ENCODE results near the gene ITPR1.

The ITPR1 gene

GRCh38 chr3:4739289-4740236 lies 246.4 kb downstream of the ITPR1 start:
- Histone ChIP-seq H3K36me3 (ENCODE audit: insufficient read depth, low read length) (no peaks in the 10 kb centered on the region), H3K9ac (ENCODE audit: low read length) (no peak overlapping the region), H3F3A (ENCODE audit: insufficient read depth, low read length) (no peaks in the 10 kb centered on the region), H3K27me3 (ENCODE audit: insufficient read depth, low read length) (no peaks in the 10 kb centered on the region), H3K79me2 (ENCODE audit: insufficient read depth, low read length) (no peaks in the 10 kb centered on the region), H2AFZ (ENCODE audit: low read length) (no peak overlapping the region), H3K4me3 (ENCODE audit: low read depth, low read length, poor library complexity, severe bottlenecking) (no peak overlapping the region), H4K20me1 (ENCODE audit: insufficient read depth, low read length) (no peaks in the 10 kb centered on the region), H3K9me3 (ENCODE audit: low read length) (no peaks in the 10 kb centered on the region), H3K4me2 (ENCODE audit: low read length) (no peak overlapping the region), H3K27ac (ENCODE audit: low read depth, low read length, poor library complexity, severe bottlenecking) (no peak overlapping the region), H3K9me2 (ENCODE audit: low read depth, low read length) (no peaks in the 10 kb centered on the region), H3K4me1 (ENCODE audit: insufficient read depth, low read length, severe bottlenecking) (no peaks in the 10 kb centered on the region)
- TF ChIP-seq, protein P1, sequence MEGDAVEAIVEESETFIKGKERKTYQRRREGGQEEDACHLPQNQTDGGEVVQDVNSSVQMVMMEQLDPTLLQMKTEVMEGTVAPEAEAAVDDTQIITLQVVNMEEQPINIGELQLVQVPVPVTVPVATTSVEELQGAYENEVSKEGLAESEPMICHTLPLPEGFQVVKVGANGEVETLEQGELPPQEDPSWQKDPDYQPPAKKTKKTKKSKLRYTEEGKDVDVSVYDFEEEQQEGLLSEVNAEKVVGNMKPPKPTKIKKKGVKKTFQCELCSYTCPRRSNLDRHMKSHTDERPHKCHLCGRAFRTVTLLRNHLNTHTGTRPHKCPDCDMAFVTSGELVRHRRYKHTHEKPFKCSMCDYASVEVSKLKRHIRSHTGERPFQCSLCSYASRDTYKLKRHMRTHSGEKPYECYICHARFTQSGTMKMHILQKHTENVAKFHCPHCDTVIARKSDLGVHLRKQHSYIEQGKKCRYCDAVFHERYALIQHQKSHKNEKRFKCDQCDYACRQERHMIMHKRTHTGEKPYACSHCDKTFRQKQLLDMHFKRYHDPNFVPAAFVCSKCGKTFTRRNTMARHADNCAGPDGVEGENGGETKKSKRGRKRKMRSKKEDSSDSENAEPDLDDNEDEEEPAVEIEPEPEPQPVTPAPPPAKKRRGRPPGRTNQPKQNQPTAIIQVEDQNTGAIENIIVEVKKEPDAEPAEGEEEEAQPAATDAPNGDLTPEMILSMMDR (IDR thresholded peaks at IDR 0.05; ENCODE audit: low read length), result no peak
- TF ChIP-seq EZH2 (IDR thresholded peaks at IDR 0.05; ENCODE audit: borderline replicate concordance, low read length), result no peak

DNA sequence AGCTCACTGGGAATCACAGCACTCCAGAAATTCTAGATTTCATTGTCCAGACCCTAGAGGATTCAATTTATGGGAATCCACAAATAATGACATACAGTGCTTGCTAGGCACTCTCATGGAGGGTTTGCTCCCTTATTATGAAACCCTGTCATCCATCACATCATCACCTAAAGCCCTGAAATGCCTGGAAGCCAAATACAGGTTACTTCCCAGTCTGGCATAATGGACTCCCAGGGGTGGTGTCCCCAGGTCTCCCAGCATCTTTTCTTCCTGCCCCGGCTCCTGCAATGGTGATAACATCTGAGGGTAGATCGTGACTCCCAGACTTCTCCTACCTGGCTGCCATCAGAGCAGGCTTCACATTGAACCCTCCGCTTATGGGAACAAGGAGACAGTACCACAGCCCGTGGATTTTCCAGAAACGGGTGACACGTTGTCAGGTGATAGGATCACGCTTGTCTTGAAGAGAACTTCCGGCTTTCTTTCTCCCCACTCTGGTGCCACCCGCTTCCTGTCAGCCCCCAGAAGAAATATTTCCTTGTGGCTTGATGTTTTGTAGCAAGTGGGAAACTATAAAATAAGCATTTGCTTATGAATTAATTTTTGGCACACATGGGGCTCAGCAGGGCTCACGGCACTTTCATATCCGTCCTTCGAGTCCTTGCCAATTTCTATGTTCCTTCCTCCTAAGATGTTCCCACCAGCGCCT lies 247.4 kb downstream of the ITPR1 start:
- Histone ChIP-seq H3K27ac (ENCODE audit: low read depth, low read length, poor library complexity, severe bottlenecking) (no peak overlapping the region), H3K27me3 (ENCODE audit: insufficient read depth, low read length) (no peaks in the 10 kb centered on the region), H3K4me2 (ENCODE audit: low read length) (no peak overlapping the region), H3K4me3 (ENCODE audit: low read depth, low read length, poor library complexity, severe bottlenecking) (no peak overlapping the region), H3F3A (ENCODE audit: insufficient read depth, low read length) (no peaks in the 10 kb centered on the region), H3K79me2 (ENCODE audit: insufficient read depth, low read length) (no peaks in the 10 kb centered on the region), H3K9ac (ENCODE audit: low read length) (no peak overlapping the region), H3K36me3 (ENCODE audit: insufficient read depth, low read length) (no peaks in the 10 kb centered on the region), H3K9me3 (ENCODE audit: low read length) (no peaks in the 10 kb centered on the region), H2AFZ (ENCODE audit: low read length) (no peak overlapping the region), H4K20me1 (ENCODE audit: insufficient read depth, low read length) (no peaks in the 10 kb centered on the region), H3K4me1 (ENCODE audit: insufficient read depth, low read length, severe bottlenecking) (no peaks in the 10 kb centered on the region), H3K9me2 (ENCODE audit: low read depth, low read length) (no peaks in the 10 kb centered on the region)
- TF ChIP-seq, protein P1 (IDR thresholded peaks at IDR 0.05; ENCODE audit: low read length), result no peak
- TF ChIP-seq EZH2 (IDR thresholded peaks at IDR 0.05; ENCODE audit: borderline replicate concordance, low read length), result no peak

- H3K9ac ChIP-seq (ENCODE audit: low read length), result no peak overlapping the region
- no peaks in the 10 kb centered on the region for H4K20me1 ChIP-seq (ENCODE audit: insufficient read depth, low read length)
- H3K4me2 ChIP-seq (ENCODE audit: low read length), result no peak overlapping the region
- no peaks in the 10 kb centered on the region for H3K79me2 ChIP-seq (ENCODE audit: insufficient read depth, low read length)
- H3K36me3 ChIP-seq (ENCODE audit: insufficient read depth, low read length), result no peaks in the 10 kb centered on the region
- no peaks in the 10 kb centered on the region for H3K27me3 ChIP-seq (ENCODE audit: insufficient read depth, low read length)
- TF ChIP-seq, protein P1 (IDR thresholded peaks at IDR 0.05; ENCODE audit: low read length), result no peak
- TF ChIP-seq EZH2 (IDR thresholded peaks at IDR 0.05; ENCODE audit: borderline replicate concordance, low read length), result no peak
- H3K9me3 ChIP-seq (ENCODE audit: low read length), result no peaks in the 10 kb centered on the region
- no peak overlapping the region for H3K4me3 ChIP-seq (ENCODE audit: low read depth, low read length, poor library complexity, severe bottlenecking)
- no peaks in the 10 kb centered on the region for H3F3A ChIP-seq (ENCODE audit: insufficient read depth, low read length)
- no peaks in the 10 kb centered on the region for H3K9me2 ChIP-seq (ENCODE audit: low read depth, low read length)
- H3K27ac ChIP-seq (ENCODE audit: low read depth, low read length, poor library complexity, severe bottlenecking), result no peak overlapping the region
- no peaks in the 10 kb centered on the region for H3K4me1 ChIP-seq (ENCODE audit: insufficient read depth, low read length, severe bottlenecking)
- no peak overlapping the region for H2AFZ ChIP-seq (ENCODE audit: low read length)
These were observed 247.9 kb downstream of the ITPR1 start for GRCh38 chr3:4741106-4741403.
